A673 (cell line): ENCODE measurements around the gene SMIM10L2A. TPM values are rescaled to one million over a fixed set of nuclear protein-coding genes. Genes with fewer than 3 reads are reported as not detected.

ENCODE experiments used
- BruUV-seq: library from RNA; stranded (reverse); fragments of 400-500 nt; replicated peaks from 2 replicates; lab custom pipeline; 2021; lab: Mats Ljungman, UMichigan
- CTCF ChIA-PET: fragments of 300-600 bp; sonication (Branson Sonifier 250); formaldehyde crosslinking; loops from one replicate; lab custom pipeline; 2022; ENCODE audit warnings: antibody characterized with exemption; lab: Charles Lee
- POLR2A ChIA-PET: fragments of 300-600 bp; sonication (Branson Sonifier 250); formaldehyde crosslinking; loops from one replicate; lab custom pipeline; 2022; ENCODE audit warnings: antibody characterized with exemption; ENCODE audit not compliant: low non-redundant PET; lab: Charles Lee
- DNase-seq: peaks from one replicate; pipeline ENCODE4 v3.0.0-alpha.2; 2015; ENCODE audit warnings: low spot score
- H3K27ac ChIP-seq: fragments of 200-600 bp; sonication (generic); 2 replicates; pipeline ENCODE4 v1.5.1; 2016; ENCODE audit warnings: mixed run types, low read depth, mild to moderate bottlenecking, mixed read lengths, antibody characterized with exemption, low read length; ENCODE audit not compliant: poor library complexity, severe bottlenecking
- H3K27me3 ChIP-seq: fragments of 200-600 bp; sonication (generic); replicated peaks from 2 replicates; pipeline ENCODE4 v1.6.1; 2017; ENCODE audit warnings: mixed run types, low read depth, mild to moderate bottlenecking, mixed read lengths, antibody characterized with exemption, low read length; ENCODE audit not compliant: insufficient read depth, poor library complexity
- H3K36me3 ChIP-seq: fragments of 200-600 bp; sonication (generic); 2 replicates; pipeline ENCODE4 v1.6.1; 2016; ENCODE audit warnings: mixed run types, mild to moderate bottlenecking, mixed read lengths, antibody characterized with exemption, low read length; ENCODE audit not compliant: insufficient read depth, poor library complexity, severe bottlenecking
- H3K4me1 ChIP-seq: fragments of 200-600 bp; sonication (generic); 2 replicates; pipeline ENCODE4 v1.6.1; 2017; ENCODE audit warnings: mixed run types, mild to moderate bottlenecking, mixed read lengths, antibody characterized with exemption, low read length; ENCODE audit not compliant: insufficient read depth, poor library complexity, severe bottlenecking
- H3K4me3 ChIP-seq: fragments of 200-600 bp; sonication (generic); 2 replicates; pipeline ENCODE4 v1.5.1; 2016; ENCODE audit warnings: low read depth, mixed run types, mild to moderate bottlenecking, mixed read lengths, low read length; ENCODE audit not compliant: poor library complexity, severe bottlenecking
- H3K9me3 ChIP-seq: fragments of 200-600 bp; sonication (generic); 2 replicates; pipeline ENCODE4 v1.6.1; 2016; ENCODE audit warnings: mixed run types, low read depth, mild to moderate bottlenecking, mixed read lengths, antibody characterized with exemption, low read length; ENCODE audit not compliant: poor library complexity, severe bottlenecking
- EZH2 ChIP-seq: fragments of 200-600 bp; sonication (generic); IDR thresholded peaks from 2 replicates; pipeline ENCODE4 v1.6.1; 2017; ENCODE audit warnings: borderline replicate concordance, low read depth, mild to moderate bottlenecking, mixed read lengths, antibody characterized with exemption, low read length; ENCODE audit not compliant: poor library complexity, severe bottlenecking
- intact Hi-C: fragments of 100-400 bp; cut with micrococcal nuclease; formaldehyde crosslinking; loops from one replicate; pipeline ENCODE4 v1.10.0; 2022; ENCODE audit not compliant: unreplicated experiment
- total RNA-seq: library from RNA; stranded (reverse); gene quantifications from 2 replicates; pipeline ENCODE4 v1.2.3, GENCODE V29; 2021
- TF ChIP-seq, protein P1 (sequence below): fragments of 300-800, 200-600 bp; sonication (generic); conservative IDR thresholded peaks from 2 replicates; pipeline ENCODE4 v1.5.1; 2017; ENCODE audit warnings: low read depth, mild to moderate bottlenecking, antibody characterized with exemption, low read length, moderate library complexity, mixed read lengths

The SMIM10L2A gene
- total RNA-seq, 1 experiment from 2014 or later: 1.8 TPM

DNA sequence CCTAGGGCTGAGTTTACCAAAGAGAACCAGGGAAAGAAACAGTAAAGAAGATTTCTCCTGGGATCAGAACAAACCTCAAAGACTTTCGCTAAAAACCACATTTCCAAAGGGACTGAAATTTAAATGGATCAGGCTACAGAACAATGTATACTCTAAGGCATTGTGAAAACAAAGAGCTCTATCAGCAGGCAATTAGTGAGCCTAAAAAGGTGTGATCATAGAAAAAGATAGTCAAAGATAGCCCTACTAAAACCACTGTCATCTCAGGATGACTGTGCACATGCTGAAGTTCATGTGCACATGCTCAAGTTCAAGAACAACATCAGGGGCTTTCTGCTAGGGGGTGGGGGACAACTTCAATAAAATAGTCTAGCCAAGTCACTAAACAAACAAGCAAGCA, 12.9 kb upstream of the SMIM10L2A start:
- H3K27me3 ChIP-seq: no peaks in the 10 kb centered on the region
- DNase-seq: no peak
- H3K4me3 ChIP-seq: no peak overlapping the region
- intact Hi-C loops: no loop called here
- POLR2A ChIA-PET: no interaction called here
- BruUV-seq: no TSS peak
- no peaks in the 10 kb centered on the region for H3K36me3 ChIP-seq
- no peaks in the 10 kb centered on the region for H3K9me3 ChIP-seq
- TF ChIP-seq, protein P1, sequence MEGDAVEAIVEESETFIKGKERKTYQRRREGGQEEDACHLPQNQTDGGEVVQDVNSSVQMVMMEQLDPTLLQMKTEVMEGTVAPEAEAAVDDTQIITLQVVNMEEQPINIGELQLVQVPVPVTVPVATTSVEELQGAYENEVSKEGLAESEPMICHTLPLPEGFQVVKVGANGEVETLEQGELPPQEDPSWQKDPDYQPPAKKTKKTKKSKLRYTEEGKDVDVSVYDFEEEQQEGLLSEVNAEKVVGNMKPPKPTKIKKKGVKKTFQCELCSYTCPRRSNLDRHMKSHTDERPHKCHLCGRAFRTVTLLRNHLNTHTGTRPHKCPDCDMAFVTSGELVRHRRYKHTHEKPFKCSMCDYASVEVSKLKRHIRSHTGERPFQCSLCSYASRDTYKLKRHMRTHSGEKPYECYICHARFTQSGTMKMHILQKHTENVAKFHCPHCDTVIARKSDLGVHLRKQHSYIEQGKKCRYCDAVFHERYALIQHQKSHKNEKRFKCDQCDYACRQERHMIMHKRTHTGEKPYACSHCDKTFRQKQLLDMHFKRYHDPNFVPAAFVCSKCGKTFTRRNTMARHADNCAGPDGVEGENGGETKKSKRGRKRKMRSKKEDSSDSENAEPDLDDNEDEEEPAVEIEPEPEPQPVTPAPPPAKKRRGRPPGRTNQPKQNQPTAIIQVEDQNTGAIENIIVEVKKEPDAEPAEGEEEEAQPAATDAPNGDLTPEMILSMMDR: no peak
- no peak for TF ChIP-seq EZH2
- CTCF ChIA-PET: no interaction called here
- no peak overlapping the region for H3K27ac ChIP-seq
- no peaks in the 10 kb centered on the region for H3K4me1 ChIP-seq

DNA sequence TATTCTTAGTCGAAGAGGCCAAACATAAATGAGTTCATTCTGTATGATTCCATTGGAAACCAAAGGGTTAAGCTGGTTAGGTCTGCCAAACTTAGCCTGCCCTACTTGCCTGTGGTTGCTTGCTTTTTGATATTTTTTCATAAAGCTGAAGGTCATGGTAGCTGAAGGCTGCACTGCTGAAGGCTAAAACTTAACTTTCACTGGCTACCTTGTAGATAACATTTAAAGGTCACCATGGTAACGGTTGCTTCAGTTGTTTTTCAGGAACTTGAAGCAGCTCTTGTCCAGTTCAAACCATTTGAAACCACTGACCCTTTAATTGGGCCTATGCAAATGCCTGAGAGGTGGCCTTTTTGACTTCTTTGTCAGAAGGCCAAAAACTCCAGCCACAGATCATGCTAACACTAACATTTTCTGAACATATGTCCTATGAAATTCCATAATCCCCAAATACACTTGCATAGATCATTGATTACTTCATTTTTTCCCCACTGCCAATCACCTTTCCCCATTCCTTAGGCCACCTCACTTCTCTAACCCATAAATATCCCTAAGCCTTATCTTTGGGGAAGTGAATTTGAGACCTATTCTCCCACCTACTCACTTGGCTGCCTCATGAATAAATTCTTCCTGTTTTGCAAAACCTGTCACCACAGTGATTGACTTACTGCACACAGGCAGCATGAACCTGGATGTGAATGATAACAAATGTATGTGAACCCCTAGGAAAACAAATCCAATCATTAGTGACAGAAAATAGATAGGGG, 10.7 kb upstream of the SMIM10L2A start:
- H3K27ac ChIP-seq: no peak overlapping the region
- BruUV-seq: no TSS peak
- CTCF ChIA-PET: no interaction called here
- TF ChIP-seq EZH2: no peak
- TF ChIP-seq, protein P1: no peak
- no peak overlapping the region for H3K4me3 ChIP-seq
- POLR2A ChIA-PET: no interaction called here
- no peaks in the 10 kb centered on the region for H3K4me1 ChIP-seq
- intact Hi-C loops: no loop called here
- H3K36me3 ChIP-seq: no peaks in the 10 kb centered on the region
- DNase-seq: no peak
- no peaks in the 10 kb centered on the region for H3K9me3 ChIP-seq
- no peaks in the 10 kb centered on the region for H3K27me3 ChIP-seq

DNA sequence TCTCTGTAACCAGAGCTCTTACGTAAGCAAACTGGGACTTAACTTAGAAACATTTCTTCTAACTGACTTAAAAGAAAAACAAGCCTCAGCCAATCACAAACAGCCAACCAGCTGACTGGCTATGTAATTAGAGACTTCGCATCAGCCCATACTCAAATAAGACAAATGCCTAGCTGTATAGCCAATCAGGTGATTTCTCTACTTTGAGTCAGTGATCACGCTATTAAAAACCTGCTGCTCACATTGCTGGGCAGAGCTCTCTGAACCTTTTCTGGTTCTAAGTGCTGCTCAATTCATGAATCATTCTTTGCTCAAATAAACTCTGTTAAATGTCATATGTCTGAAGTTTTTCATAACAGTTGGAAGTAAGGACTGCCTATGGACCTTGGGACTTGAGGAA, 9.9 kb upstream of the SMIM10L2A start:
- CTCF ChIA-PET: no interaction called here
- intact Hi-C loops: no loop called here
- Histone ChIP-seq H3K36me3 (no peaks in the 10 kb centered on the region), H3K27me3 (no peaks in the 10 kb centered on the region), H3K9me3 (no peaks in the 10 kb centered on the region), H3K27ac (no peak overlapping the region), H3K4me3 (no peak overlapping the region), H3K4me1 (no peaks in the 10 kb centered on the region)
- BruUV-seq: no TSS peak
- no peak for DNase-seq
- POLR2A ChIA-PET: no interaction called here
- TF ChIP-seq, protein P1: no peak
- no peak for TF ChIP-seq EZH2
